Adrenal gland (tissue), 5 donors: Measurements from ENCODE around the gene MEGF11.

ENCODE experiments used
- CTCF ChIP-seq, 6 experiments: fragments of 450-650 bp in 4 of 6; fragments of 200-600 bp in 2 of 6; sonication (generic) in 1 of 6; IDR thresholded peaks; 1 replicate in 5 of 6; 2 replicates in 1 of 6; pipeline versions ENCODE4 v1.5.1 to v1.8.0; 2016 to 2021; ENCODE audit warnings: antibody characterized with exemption in 6 of 6, mild to moderate bottlenecking in 2 of 6, moderate library complexity in 1 of 6
- POLR2A ChIP-seq, 2 donors: fragments of 450-650 bp; IDR thresholded peaks; one replicate each; pipeline ENCODE4 v1.6.1; 2017; ENCODE audit warnings: antibody characterized with exemption in 2 of 2, mild to moderate bottlenecking in 2 of 2, moderate library complexity in 1 of 2
- donor health status: DM: no; HTN: no; CAD: no.

DNA sequence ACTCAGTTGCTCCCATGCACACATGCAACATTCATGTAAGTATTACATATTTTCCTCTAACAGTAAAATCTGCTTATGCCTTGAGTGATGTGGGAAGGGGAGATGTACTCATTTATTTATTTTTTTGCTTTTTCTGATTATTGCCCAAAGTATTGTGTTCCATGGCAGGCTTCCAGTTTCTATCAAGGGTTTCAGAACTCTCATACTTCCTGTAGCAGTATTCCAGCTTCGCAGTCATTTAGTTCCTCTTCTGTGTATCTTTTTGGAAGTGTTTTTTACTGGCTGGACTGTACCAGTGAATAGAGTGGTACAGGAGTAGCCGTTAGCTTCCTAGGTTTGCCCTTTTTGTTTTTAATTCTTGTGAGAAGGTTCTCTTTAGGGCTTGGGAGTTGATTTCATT lies 357.3 kb downstream of the MEGF11 start:
- no peak for TF ChIP-seq CTCF (IDR thresholded peaks at IDR 0.05)
- no peak for TF ChIP-seq POLR2A (IDR thresholded peaks at IDR 0.05)
